IPS-NIHi7 (cell line): ENCODE data around the gene CHST11.

ENCODE experiments used
- DNase-seq: peaks from one replicate; pipeline ENCODE4 v3.0.0; 2012; ENCODE audit warnings: mixed read lengths; ENCODE audit errors: extremely low spot score

The CHST11 gene

DNA sequence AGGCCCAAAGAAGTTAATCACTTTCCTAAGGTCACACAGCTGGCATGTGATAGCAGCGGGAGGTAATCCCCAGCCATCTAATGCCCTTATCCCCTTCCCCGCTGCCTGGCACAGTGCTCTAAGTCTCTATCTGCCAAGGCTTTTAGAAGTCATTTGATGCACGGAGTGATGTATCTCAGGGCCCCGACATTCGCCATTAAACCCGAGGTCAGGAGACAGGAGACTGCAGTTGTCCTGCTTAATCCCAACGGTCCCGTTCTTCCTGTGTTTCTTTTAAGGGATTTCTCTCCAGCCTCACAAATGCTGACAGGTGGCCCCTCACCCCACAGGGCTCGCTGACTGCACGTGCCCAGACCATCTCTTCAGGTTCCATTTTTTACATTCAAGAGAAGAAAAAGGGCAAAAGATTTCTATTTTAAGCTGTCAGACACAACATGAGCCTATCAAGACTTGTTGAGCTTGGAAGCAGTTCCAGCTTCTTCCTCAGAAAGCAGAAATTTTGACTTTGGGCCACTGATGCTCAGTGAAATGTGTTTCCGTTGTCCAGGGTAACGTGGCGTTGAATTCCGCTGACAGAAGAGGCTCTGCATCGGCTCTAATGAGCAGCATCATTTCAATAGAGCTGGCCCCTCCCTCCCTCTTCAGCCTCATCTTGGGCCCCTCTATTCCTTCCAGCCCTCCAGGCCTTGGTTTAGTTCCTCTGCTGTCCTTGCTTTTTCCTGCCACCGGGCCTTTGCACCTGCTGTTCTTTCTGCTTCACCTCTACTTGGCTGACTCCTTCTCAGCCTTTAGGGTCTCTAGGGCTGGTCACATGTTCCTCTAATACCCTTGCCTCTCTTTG, 171.5 kb downstream of the CHST11 start:
- DNase-seq: no peak

DNA sequence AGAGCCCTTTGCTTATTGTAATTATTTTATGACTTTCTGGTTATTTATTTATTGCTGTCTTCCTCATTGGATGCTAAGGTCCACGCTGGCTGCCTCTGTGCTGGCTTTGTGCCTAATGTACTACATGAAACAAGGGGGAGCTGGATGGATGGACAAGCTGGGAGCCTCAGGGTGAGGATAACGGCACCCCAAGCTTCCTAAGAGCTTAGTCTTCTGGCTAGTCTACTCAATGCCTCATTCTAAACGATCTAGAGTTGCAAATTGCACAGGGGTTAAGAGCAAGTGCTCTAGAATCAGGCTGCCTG, 172.0 kb downstream of the CHST11 start:
- no peak for DNase-seq

DNA sequence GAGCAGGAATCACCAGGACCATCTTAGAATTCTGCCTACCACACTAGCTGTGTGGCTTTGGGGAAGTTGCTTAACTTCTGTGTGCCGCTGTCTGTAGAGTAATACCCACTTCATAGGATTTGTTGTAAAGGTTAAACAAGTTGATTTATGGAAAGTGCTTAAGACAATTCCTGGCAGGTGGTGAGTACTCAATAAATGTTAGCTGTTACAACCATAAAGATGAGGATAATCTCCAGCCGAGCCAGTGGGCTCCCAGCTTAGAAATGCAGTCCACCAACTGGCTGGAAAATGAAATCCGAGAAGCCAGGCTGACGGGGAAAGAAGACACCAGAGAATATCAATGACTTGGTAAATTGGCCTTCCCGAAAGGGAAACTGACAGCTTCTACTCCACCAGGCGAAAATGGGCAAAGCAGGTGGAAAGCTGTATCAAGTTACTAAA, 173.5 kb downstream of the CHST11 start:
- no peak for DNase-seq

DNA sequence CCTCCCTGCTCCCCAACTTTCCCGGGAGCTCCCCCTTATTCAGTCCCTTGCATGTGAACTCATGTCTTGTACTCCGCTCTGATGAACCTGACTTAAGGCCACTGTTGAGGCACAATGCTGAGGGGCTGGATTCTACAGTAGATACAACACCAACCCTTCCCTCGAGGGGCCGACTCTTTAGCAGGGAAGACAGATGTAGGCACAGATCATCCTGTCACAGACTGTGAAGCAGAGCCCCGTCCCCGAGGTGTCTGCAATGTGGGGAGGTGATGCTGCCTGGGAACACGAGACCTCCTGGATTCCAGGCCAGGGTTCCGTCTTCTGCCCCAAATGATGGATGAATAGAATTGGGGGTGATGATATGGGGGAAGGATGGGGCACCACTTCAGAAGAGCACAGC, 175.1 kb downstream of the CHST11 start:
- no peak for DNase-seq

DNA sequence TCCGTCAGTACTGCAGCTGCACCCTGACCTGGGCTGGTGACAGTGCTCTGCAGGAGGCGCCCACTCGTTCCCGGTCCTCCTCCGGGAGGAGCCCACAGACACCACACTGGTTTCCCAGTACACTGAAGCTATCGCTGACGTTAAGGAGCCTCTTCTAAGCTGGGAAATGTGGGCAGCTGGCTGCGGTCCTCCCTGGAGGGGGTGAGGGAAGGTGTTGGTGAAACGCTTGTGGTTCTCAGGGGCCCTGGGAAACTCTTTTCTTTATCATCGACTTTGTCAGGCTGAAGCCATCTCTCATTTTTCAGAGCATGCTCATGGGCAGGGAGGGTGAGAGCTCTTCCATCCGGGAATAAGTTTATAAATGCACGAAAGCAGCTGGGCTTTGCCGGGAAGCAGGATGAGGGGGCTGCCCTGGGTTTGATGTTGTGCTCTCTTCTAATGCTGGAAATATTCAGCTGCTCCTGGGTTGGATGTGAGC, 176.0 kb downstream of the CHST11 start:
- no peak for DNase-seq

DNA sequence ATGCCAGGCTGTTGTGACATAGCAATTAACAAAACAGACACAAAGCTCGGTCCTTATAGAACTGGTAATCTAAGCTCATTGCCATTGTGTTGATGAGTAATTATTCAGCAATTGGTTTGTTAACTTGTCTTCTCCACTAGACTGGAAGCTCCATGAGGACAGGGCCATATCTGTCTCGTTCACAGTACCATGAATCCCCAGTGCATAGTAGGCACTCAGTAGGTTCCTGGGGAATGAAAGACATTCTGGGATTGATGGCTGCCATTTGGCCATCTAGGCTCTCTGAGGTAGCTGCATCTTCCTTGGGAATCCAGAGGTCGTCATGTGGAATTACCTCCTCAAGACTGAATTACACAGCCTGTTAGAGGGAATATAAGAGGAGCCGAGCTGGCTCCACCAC, 177.3 kb downstream of the CHST11 start:
- DNase-seq: no peak

DNA sequence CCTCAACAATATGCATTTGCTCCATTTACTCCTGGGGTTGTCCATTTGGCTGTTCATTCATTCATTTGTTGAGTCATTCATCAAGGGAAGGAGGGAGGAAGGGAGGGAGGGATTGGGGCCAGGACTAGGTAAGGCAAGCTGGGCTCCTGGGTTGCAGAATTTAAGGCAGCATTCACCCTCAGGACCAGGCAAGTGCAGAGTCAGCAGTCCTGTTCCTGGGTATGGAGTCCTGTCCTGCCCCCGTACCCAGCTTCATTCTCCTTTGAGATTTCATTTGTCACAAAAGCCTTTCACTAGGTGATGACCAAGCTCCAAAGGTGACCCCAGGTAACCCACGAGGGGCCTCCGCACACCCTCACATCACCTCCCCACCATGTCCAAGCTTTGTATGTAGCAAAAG, 178.1 kb downstream of the CHST11 start:
- DNase-seq: no peak

DNA sequence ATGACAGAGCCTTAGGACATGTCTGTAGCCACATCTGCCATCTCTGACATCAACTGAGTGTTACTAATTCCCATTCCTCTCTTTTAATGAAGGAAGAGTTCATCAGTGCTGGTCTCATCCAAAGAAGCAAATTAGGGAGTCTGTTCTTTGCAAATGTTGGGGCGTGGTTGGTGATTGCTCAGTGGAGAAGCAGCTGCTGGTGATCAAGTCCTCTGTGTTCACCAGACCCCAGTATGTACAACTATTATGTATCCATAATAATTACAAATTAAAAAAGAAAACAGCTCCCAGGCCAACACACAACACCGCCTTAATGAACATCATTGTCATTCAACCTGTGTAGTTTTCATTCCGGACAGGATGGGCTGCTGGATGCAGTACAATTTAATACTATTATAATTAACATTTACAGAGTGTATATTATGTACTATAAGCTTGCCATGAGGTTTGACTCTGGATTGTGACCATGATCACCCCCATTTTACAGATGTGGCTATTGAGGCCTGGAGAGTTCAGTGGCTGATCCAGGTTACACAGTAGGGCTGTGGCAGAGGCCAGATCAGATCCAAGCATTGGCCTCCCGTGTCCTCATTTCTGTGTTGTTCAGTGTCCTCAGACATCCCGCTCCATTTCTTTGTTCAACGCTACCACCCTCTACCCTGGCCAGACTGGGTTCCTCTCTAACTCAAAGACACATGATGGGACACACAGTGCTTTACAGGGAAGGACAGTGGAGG, 179.0 kb downstream of the CHST11 start:
- DNase-seq: no peak

DNA sequence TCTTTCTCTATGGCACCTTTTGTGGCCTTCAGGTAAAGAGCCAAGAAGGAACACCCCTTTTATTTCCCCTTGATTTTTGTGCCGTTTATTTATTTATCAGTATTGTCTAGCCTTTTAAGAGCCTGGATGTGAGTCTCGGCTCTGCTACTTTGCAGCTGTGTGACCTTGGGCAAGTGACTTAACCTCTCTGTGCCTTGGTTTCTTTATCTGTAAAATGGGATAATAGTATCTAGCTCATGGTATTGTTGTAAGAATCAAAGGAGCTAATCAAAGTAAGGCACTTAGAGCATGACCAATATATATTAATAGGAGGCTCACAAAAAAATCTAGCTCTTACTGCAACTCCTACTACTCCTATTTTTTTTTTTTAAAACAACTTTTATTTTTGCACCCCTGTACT, 179.7 kb downstream of the CHST11 start:
- DNase-seq: no peak

DNA sequence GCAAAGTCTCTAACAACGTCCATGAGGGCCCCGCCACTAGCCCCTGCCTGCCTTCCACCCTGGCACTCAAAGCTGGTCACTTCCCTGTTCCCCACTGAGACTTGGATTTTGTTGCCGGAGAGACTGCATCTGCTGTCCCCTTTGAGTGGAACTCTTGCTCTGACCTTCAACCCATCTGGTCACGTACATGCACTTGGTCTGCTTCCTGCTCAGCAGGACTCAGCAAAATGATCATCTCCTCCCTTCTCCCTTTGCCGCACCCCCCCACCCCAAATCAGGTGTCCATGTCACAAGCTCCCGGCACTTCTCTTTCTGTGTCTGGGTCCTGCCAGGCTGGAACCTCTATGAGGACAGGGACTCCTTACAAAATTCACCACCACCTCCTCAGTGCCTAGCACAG, 180.9 kb downstream of the CHST11 start:
- no peak for DNase-seq

DNA sequence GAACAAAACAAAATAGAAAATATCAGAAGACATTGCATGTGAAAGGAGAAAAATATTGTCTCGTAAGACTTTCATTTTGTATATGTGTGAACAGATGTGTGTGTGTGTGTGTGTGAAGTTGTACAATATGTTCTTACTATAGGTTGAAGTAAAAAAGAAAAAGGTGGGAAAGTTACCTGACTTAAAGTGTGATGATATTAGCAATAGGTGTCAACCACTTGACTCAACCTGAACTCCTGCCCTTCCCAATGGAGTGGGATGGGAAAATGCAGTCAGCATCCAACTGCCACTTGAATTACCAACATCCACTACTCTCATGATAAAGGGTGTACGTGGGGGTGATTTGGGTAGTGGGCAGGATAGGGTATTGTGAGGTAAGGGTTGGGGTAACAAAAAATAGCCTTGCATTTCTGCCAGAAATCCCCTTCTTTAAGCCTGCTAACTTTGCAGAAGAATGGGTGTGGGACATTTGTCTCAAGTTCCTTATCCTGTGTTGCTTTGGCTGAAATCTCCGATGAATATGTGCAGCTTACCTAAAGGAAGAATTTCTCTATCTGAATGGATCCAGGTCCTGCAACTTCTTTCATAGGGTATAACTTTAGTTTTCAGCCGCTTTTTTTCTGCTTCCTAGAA, 181.6 kb downstream of the CHST11 start:
- DNase-seq: no peak

DNA sequence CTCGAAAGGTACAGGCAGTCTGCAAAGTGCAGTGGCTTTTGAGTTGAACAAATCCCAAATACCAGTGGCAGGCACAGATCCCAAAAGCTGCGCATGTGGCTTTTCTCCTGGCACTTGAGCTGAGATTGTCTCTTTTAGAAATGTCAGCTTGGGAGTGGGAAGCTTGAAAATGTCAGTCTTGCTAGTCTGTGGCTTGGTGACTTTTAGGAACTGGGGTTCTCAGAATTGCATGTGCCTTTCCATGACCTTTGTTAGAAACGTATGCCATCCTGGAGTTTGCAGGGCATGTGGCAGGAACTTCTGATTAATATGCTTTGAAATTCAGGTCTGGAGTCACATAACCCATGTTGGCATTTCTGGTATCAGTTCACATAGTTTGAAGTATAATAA, 182.1 kb downstream of the CHST11 start:
- DNase-seq: no peak

DNA sequence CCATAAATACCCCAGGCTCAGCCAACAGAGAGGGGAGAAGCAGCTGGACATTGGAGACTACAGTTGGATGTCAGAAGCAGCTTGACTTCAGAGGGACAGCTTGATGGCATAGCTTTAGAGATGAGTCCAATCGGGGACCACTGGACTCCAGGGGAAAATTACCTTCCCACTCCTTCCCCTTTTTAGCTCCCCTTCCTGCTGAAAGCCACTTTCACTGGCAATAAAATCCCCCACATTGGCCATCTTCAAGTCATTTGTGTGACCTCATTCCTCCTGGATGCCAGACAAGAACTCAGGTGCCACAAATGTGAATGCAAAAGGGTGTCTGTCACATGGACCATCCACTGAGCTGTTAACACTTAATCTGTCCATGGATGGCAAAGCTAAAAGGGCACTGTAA, 184.2 kb downstream of the CHST11 start:
- no peak for DNase-seq

DNA sequence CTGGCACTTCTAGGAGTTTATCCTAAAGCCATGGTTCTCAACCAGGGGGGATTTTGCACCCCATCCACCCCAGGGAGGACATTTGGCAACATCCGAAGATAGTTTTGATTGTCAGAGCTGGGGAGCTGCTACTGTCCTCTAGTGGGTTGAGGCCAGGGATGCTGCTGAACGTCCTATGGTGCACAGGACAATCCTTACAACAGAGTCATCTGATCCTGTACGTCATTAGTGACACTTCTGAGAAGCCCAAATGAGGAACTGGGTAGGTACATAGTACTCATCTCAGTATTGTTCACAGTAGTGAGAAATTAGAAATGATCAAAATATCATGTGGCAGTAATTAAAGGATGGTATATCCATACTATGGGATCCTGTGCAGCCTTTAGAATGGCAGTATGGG, 185.1 kb downstream of the CHST11 start:
- no peak for DNase-seq

DNA sequence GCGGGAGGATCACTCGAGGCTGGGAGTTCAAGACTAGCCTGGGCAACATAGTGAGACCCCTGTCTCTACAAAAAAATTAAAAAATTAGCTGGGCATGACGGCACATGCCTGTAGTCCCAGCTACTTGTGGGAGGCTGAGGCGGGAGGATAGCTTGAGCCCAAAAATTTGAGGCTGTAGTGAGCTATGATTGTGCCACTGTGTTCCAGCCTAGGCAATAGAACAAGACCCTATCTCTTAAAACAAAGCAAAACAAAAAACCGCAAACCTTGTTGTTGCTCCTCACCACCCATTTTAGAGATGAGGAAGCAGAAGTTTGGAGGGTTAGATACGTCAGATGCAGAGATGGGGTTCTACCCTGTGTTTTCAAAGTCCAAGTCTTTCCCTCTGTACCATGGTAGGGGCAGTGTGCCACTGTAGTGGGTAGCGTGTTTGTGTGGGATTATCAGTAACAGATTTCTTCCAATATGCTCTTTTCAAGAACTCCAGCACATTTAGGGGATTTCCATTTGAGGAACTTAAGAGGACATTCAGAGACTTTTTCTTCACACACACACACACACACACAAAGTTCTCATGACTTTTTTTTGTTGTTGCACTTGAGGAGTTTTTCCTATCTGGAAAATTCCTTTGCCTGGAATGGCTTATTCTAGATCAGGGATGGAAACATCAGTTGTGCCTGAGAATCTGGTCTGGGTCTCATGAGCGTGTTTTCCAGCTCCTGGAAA, 186.5 kb downstream of the CHST11 start:
- DNase-seq: no peak

DNA sequence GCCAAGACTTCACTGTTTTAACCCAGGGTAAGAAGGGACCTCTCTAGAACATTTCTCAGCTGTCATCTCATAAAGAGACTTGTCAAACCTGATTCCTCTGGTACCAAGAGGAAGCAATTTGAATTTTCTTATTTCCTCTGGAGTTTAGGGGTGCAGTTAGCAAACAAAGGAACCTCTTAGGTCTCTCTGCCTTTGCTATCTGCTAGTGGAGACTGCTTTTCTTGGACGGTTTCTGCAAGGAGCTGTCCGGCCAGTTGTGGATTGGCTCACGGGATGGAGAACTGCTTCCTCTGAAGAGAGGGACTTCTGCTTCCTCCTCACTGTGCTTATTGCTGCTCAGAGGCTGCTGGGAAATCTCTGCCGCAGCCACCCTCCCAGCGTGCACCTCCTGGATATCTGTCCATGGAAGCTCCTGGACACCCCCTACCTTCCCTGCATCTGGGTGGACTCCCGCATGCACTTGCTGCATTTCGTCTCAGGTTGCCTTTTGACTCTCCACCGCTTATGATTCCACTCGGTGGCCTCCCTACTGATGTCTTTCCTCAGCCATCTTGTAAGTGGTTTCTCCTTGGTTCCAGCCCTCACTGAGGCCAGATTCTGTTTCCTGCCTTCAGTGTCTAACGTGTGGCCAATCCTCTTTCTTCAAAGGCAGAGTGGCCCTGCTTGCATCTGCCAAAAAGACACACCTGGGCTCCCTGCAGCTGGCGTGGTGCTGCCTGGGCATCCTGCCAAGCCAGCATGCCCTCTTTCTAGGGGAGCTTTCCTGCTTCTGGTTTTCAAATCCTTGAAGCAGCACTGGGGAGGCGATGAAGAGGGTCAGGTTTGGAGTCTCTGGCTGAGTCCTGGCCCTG, 187.3 kb downstream of the CHST11 start:
- DNase-seq: no peak

DNA sequence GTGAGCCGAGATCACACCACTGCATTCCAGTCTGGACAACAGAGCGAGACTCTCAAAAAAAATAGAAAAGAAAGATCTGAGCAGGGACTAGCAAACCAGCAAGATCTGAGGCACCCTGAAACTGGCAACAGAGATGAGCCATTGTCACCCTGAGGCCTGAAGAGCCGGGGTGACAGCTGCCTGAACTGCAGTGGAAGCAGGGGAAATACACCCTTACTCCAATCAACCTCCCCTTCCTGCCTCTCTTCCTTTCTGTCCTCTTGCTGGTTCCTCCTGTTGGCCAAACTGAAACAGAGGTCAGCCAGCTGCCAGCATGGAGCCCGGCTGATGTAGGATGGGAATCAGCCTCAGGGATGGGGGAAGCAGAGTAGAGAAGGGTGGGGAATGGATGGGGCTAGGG, 192.0 kb downstream of the CHST11 start:
- DNase-seq: no peak

DNA sequence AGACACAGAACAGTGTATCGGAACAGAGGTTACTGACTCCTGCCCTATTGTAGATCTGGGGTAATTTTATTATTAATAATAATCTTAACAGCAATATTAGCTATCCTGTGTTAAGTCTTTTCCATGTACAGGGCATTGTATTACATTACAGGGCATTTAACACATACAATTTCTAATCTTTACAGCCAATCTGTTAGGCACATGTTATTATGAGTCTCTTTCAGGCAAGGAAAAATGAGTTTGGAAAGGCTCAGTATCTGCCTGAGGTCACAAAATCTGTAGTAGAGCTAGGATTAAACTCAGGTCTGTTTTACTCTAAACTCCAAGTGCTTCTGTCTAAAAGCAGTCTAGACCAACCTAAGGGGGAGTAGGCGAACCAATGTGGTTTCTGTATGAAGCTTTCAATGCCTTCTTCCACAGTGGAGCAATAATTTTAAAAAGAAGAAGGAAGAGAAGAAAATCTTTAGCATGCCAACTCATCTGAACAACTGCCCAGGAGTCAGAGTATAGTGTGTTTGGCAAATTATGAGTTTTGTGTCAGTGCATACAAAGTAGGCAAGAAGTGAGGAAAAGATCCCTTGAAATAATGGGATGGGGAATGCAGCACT, 192.6 kb downstream of the CHST11 start:
- no peak for DNase-seq

DNA sequence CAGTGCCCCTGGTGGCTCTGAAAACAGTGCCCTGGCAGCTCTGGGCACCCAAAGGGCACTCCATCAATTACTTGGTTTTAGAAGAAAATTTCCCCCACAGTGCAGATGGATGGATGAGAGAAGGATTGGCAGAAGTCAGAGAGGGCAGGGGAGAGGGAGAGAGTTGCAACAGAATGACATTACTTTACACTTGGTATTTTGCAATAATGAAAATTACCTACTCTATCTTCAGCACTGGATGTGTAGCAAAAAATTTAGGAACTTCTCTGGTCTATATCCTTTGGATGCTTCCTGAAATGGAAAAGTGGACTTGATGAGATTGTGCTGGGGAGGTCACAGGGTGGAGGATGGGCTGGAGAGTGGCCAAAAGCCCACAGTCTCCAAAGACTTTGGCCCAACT, 193.2 kb downstream of the CHST11 start:
- DNase-seq: no peak

DNA sequence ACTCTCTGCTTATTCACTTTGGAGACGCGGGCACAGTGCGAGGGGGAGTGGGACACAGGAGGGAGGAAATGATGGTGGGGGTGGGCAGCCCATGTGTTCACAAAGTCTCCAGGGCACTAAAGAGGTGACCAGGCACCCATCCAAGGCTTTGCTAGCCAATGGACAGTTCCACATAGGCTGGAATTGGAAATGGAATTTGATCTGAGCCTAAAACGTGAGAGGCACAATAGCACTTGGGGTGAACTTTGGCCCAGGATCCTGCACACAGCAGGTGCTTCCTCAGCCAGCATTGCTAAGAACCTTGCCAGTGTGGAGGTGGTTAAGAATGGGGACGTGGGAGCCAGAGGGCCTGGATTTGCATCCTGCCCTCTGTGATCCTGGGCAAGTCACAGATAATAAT, 193.8 kb downstream of the CHST11 start:
- DNase-seq: no peak

DNA sequence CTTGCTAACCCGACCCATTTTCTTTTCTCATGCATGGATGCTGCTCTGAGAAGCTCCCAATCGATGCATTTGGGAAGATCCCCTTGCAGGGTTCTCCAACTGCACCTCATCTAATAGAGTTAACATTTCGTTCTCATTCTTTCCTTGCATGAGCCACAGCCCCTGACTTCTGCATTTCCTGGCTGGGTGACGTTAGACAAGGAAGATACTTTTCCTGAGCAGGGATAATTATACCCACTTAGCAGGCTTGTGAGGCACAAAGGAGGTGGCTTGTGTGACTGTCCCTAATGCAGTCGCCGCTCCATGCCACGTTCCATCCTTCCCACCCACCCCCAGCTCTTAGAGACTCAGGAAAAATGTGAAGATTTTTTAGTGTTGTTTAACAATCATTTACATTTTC, 195.1 kb downstream of the CHST11 start:
- DNase-seq: no peak
